T-helper 9 cell (primary cell): ENCODE results near the gene WNT7A.

Source experiments
- DNase-seq: peaks from one replicate; pipeline ENCODE4 v3.0.0-alpha.2; 2020

Gene WNT7A

GRCh38 chr3:13825821-13826220 is 54.0 kb downstream of the WNT7A start:
- no peak for DNase-seq

- DNase-seq: no peak
Observed at GRCh38 chr3:13825311-13825579, 54.6 kb downstream of the WNT7A start.

- no peak for DNase-seq
Observed at GRCh38 chr3:13824521-13825310, 55.2 kb downstream of the WNT7A start.

GRCh38 chr3:13823692-13824091 is 56.2 kb downstream of the WNT7A start:
- no peak for DNase-seq

GRCh38 chr3:13822871-13823585 is 56.8 kb downstream of the WNT7A start:
- DNase-seq: no peak

GRCh38 chr3:13822042-13822441 is 57.8 kb downstream of the WNT7A start:
- no peak for DNase-seq

GRCh38 chr3:13821126-13821525 is 58.7 kb downstream of the WNT7A start:
- no peak for DNase-seq

GRCh38 chr3:13818919-13819318 is 61.0 kb downstream of the WNT7A start:
- DNase-seq: no peak

- DNase-seq: no peak
Observed at GRCh38 chr3:13815088-13815683, 64.7 kb downstream of the WNT7A start.

- DNase-seq: no peak
Observed at GRCh38 chr3:13812034-13812471, 67.8 kb downstream of the WNT7A start.

- DNase-seq: no peak
Observed at GRCh38 chr3:13811614-13812013, 68.3 kb downstream of the WNT7A start.

GRCh38 chr3:13808550-13808949 is 71.3 kb downstream of the WNT7A start:
- DNase-seq: no peak

- no peak for DNase-seq
Observed at GRCh38 chr3:13801361-13802204, 78.3 kb downstream of the WNT7A start.

GRCh38 chr3:13800064-13800463 is 79.8 kb downstream of the WNT7A start:
- no peak for DNase-seq

- DNase-seq: no peak
Observed at GRCh38 chr3:13798401-13798800, 81.5 kb downstream of the WNT7A start.

- DNase-seq: no peak
Observed at GRCh38 chr3:13796701-13797460, 83.0 kb downstream of the WNT7A start.

- no peak for DNase-seq
Observed at GRCh38 chr3:13795816-13796215, 84.1 kb downstream of the WNT7A start.

GRCh38 chr3:13794322-13794721 is 85.5 kb downstream of the WNT7A start:
- DNase-seq: no peak

- no peak for DNase-seq
Observed at GRCh38 chr3:13793451-13793850, 86.4 kb downstream of the WNT7A start.

- no peak for DNase-seq
Observed at GRCh38 chr3:13792512-13793371, 87.1 kb downstream of the WNT7A start.

- DNase-seq: no peak
Observed at GRCh38 chr3:13792051-13792490, 87.8 kb downstream of the WNT7A start.
